Gastroesophageal sphincter (tissue), 4 donors: ENCODE measurements around the gene ST8SIA5. TPM values are rescaled to one million over a fixed set of nuclear protein-coding genes. Genes with fewer than 3 reads are reported as not detected.
"Not testable (repeated sequence)": the region's sequence is repeated elsewhere in the genome, so short reads cannot be mapped to it uniquely, and the experiment has no call there.

ENCODE experiments used
- ATAC-seq: fragments of 150-250 bp; one replicate; pipeline ENCODE4 v1.9.1; 2016; ENCODE audit warnings: mild to moderate bottlenecking, moderate library complexity
- H3K27ac ChIP-seq, 4 donors: fragments of 200-600 bp; sonication (generic) in 3 of 4; 1 replicate in 3 of 4; 2 replicates in 1 of 4; pipeline ENCODE4 v1.5.1; 2016 to 2019
- H3K27me3 ChIP-seq: fragments of 200-600 bp; sonication (generic); one replicate; pipeline ENCODE4 v1.5.1; 2019
- H3K36me3 ChIP-seq, 2 donors: fragments of 200-600 bp; sonication (generic); one replicate each; pipeline ENCODE4 v1.5.1; 2019; ENCODE audit warnings: control low read depth in 1 of 2
- H3K4me1 ChIP-seq, 3 donors: fragments of 200-600 bp; sonication (generic); 1 replicate in 2 of 3; 2 replicates in 1 of 3; pipeline ENCODE4 v1.5.1; 2016 to 2019; ENCODE audit warnings: control low read depth in 2 of 3
- H3K4me3 ChIP-seq, 2 donors: fragments of 200-600 bp; sonication (generic); one replicate each; pipeline ENCODE4 v1.5.1; 2019; ENCODE audit warnings: mild to moderate bottlenecking in 1 of 2, moderate library complexity in 1 of 2
- H3K9me3 ChIP-seq, 3 donors: fragments of 200-600 bp; sonication (generic); one replicate each; pipeline ENCODE4 v1.5.1; 2017 to 2019; ENCODE audit warnings: control low read depth in 2 of 3
- CTCF ChIP-seq, 4 experiments: fragments of 200-600 bp in 2 of 4; fragments of 450-650 bp in 2 of 4; sonication (generic) in 1 of 4; IDR thresholded peaks; one replicate each; pipeline ENCODE4 v1.5.1; 2017 to 2019; ENCODE audit warnings: antibody characterized with exemption in 4 of 4, mild to moderate bottlenecking in 2 of 4, moderate library complexity in 2 of 4
- EP300 ChIP-seq: sonication (generic); formaldehyde crosslinking; IDR thresholded peaks from one replicate; pipeline ENCODE4 v1.6.1; 2017; ENCODE audit warnings: antibody characterized with exemption, mild to moderate bottlenecking
- POLR2A ChIP-seq, 2 donors: fragments of 450-650 bp; IDR thresholded peaks; one replicate each; pipeline ENCODE4 v1.6.1; 2017; ENCODE audit warnings: antibody characterized with exemption in 2 of 2, mild to moderate bottlenecking in 2 of 2, moderate library complexity in 1 of 2
- POLR2AphosphoS5 ChIP-seq: sonication (generic); formaldehyde crosslinking; IDR thresholded peaks from one replicate; pipeline ENCODE4 v1.6.1; 2017; ENCODE audit warnings: antibody characterized with exemption
- WGBS, 2 donors: methylation state at CpG; one replicate each; pipeline ENCODE4 v1.1.5; 2018; ENCODE audit warnings: low coverage in 1 of 2; 5-methylcytosine and 5-hydroxymethylcytosine counted together
- total RNA-seq, 4 donors: library from RNA; depleted of rRNA; stranded (reverse); fragments of >200 nt; gene quantifications; one replicate each; pipeline ENCODE4 v1.1.0, GENCODE V29; 2016

The ST8SIA5 gene
- under 1 TPM in 2 of 4 donors, not detected in 2; 0.08 to 0.27 TPM for total RNA-seq

- H3K36me3 ChIP-seq = no peaks in the 10 kb centered on the region
- WGBS, 2 donors = 0% methylated on average over 3 of the region's 74 CpGs; no CpG with 5 or more reads in 1 of the 2 donors
- peak within 1 kb of the TSS in 1 of 2 donors; percentile 34 for H3K4me3 ChIP-seq
- H3K27me3 ChIP-seq = peaks cover 79% of the 10 kb centered on the region
- ATAC-seq = no peak
- peaks cover 0 to 24% (median 9%) of the 10 kb centered on the region in 3 donors for H3K4me1 ChIP-seq
- TF ChIP-seq EP300 (no peak), CTCF (IDR thresholded peaks at IDR 0.05) (no peak), POLR2A (IDR thresholded peaks at IDR 0.05) (no peak), POLR2AphosphoS5 (no peak)
- no peaks in the 10 kb centered on the region for H3K9me3 ChIP-seq
- no peak within 1 kb of the TSS for H3K27ac ChIP-seq
Measured at GRCh38 chr18:46756559-46757201, at the start of gene ST8SIA5. Gene ST8SIA5, minus strand, starts transcription at chr18:46757053. Its CDS starts 545 bp downstream, at chr18:46756508.

- not testable (repeated sequence) for H3K4me3 ChIP-seq, H3K9me3 ChIP-seq, H3K27ac ChIP-seq, ATAC-seq, H3K27me3 ChIP-seq, H3K36me3 ChIP-seq, H3K4me1 ChIP-seq
- whole genome bisulfite sequencing, 2 donors = 97 to 100% methylated on average over 4 of the region's 6 CpGs
Measured at GRCh38 chr18:46795945-46796344, 39.1 kb upstream of the ST8SIA5 start.

- 71 to 78% methylated on average over 1 of the region's 1 CpG for WGBS, 2 donors
- Histone ChIP-seq H3K4me1 (no peaks in the 10 kb centered on the region), H3K4me3 (no peak overlapping the region), H3K9me3 (no peaks in the 10 kb centered on the region), H3K27me3 (no peaks in the 10 kb centered on the region), H3K36me3 (no peaks in the 10 kb centered on the region), H3K27ac (no peak overlapping the region)
- TF ChIP-seq CTCF (IDR thresholded peaks at IDR 0.05) (no peak), POLR2AphosphoS5 (no peak), POLR2A (IDR thresholded peaks at IDR 0.05) (no peak), EP300 (no peak)
- ATAC-seq = no peak
Measured at GRCh38 chr18:46794607-46795006, 37.8 kb upstream of the ST8SIA5 start.

GRCh38 chr18:46793565-46793964 is 36.7 kb upstream of the ST8SIA5 start:
- TF ChIP-seq POLR2A (IDR thresholded peaks at IDR 0.05) = no peak
- TF ChIP-seq CTCF (IDR thresholded peaks at IDR 0.05) = no peak
- no peak for TF ChIP-seq EP300
- no peak for TF ChIP-seq POLR2AphosphoS5
- Histone ChIP-seq H3K4me1 (no peaks in the 10 kb centered on the region), H3K4me3 (no peak overlapping the region), H3K9me3 (no peaks in the 10 kb centered on the region), H3K36me3 (no peaks in the 10 kb centered on the region), H3K27ac (no peak overlapping the region), H3K27me3 (no peaks in the 10 kb centered on the region)
- no peak for ATAC-seq
- 65 to 81% methylated on average over 3 of the region's 3 CpGs for WGBS, 2 donors

- Histone ChIP-seq H3K9me3 (peaks cover 0 to 11% (median 0%) of the 10 kb centered on the region in 3 donors), H3K27me3 (no peaks in the 10 kb centered on the region), H3K36me3 (no peaks in the 10 kb centered on the region), H3K4me1 (no peaks in the 10 kb centered on the region), H3K27ac (no peak overlapping the region), H3K4me3 (no peak overlapping the region)
- 52 to 63% methylated on average over 4 of the region's 4 CpGs for WGBS, 2 donors
- TF ChIP-seq CTCF (IDR thresholded peaks at IDR 0.05) = no peak
- TF ChIP-seq EP300 = no peak
- TF ChIP-seq POLR2A (IDR thresholded peaks at IDR 0.05) = no peak
- no peak for TF ChIP-seq POLR2AphosphoS5
- ATAC-seq = no peak
Measured at GRCh38 chr18:46789088-46789487, 32.2 kb upstream of the ST8SIA5 start.
